ENCODE results near the gene NEU1.
"Not testable (repeated sequence)": the region's sequence is repeated elsewhere in the genome, so short reads cannot be mapped to it uniquely, and the experiment has no call there.

NEU1 gene

GRCh38 chr6:31871046-31871659 is 8.5 kb upstream of the NEU1 start:
- DNase-seq = no peak

GRCh38 chr6:31870385-31870921 is 7.8 kb upstream of the NEU1 start:
- no peak for DNase-seq

- DNase-seq = no peak
These were observed 6.7 kb upstream of the NEU1 start for GRCh38 chr6:31869343-31869742.

- not testable (repeated sequence) for DNase-seq
These were observed 6.0 kb upstream of the NEU1 start for GRCh38 chr6:31868658-31868971.

GRCh38 chr6:31865205-31866118 is 2.8 kb upstream of the NEU1 start:
- DNase-seq = no peak

GRCh38 chr6:31864818-31865204 is 2.2 kb upstream of the NEU1 start:
- no peak for DNase-seq

- not testable (repeated sequence) for DNase-seq
These were observed 1.5 kb upstream of the NEU1 start for GRCh38 chr6:31864123-31864562.

GRCh38 chr6:31861919-31862343 is 690 bp downstream of the NEU1 start:
- no peak for DNase-seq

GRCh38 chr6:31861150-31861549 is 1.5 kb downstream of the NEU1 start:
- no peak for DNase-seq

GRCh38 chr6:31860349-31860748 is 2.3 kb downstream of the NEU1 start:
- no peak for DNase-seq

- no peak for DNase-seq
These were observed 2.7 kb downstream of the NEU1 start for GRCh38 chr6:31859923-31860322.

- DNase-seq = no peak
These were observed 3.9 kb downstream of the NEU1 start for GRCh38 chr6:31858707-31859106.

GRCh38 chr6:31857774-31858173 is 4.8 kb downstream of the NEU1 start:
- DNase-seq = not testable (repeated sequence)

GRCh38 chr6:31851980-31852718 is 10.5 kb downstream of the NEU1 start:
- DNase-seq = not testable (repeated sequence)

- DNase-seq = no peak
These were observed 11.2 kb downstream of the NEU1 start for GRCh38 chr6:31851485-31851832.

- no peak for DNase-seq
These were observed 11.7 kb downstream of the NEU1 start for GRCh38 chr6:31850765-31851484.

GRCh38 chr6:31847276-31847978 is 15.2 kb downstream of the NEU1 start:
- DNase-seq = no peak

- DNase-seq = no peak
These were observed 18.1 kb downstream of the NEU1 start for GRCh38 chr6:31844507-31844906.

- no peak for DNase-seq
These were observed 20.6 kb downstream of the NEU1 start for GRCh38 chr6:31842053-31842452.

GRCh38 chr6:31839779-31840126 is 22.9 kb downstream of the NEU1 start:
- not testable (repeated sequence) for DNase-seq

- no peak for DNase-seq
These were observed 23.7 kb downstream of the NEU1 start for GRCh38 chr6:31838968-31839367.

GRCh38 chr6:31838114-31838553 is 24.5 kb downstream of the NEU1 start:
- not testable (repeated sequence) for DNase-seq

Data from NCI-H1436 treated with DMSO at 0.1 percent for 48 hours (cell line).